GM23338 (cell line): ENCODE data around the gene SERGEF. TPM values are rescaled to one million over a fixed set of nuclear protein-coding genes. Genes with fewer than 3 reads are reported as not detected.

Experiments used
- ATAC-seq: fragments of 200-7000 bp; cut with Tn5 transposase; 3 replicates; pipeline ENCODE4 v1.9.1; 2020
- DNase-seq: peaks from one replicate; pipeline ENCODE4 v3.0.0-alpha.2; 2015; ENCODE audit warnings: low spot score
- H2AFZ ChIP-seq: fragments of 200-600 bp; sonication (generic); 2 replicates; pipeline ENCODE4 v1.8.0; 2016; ENCODE audit warnings: antibody characterized with exemption, mild to moderate bottlenecking, moderate library complexity
- H3F3A ChIP-seq: fragments of 200-600 bp; sonication (generic); replicated peaks from 2 replicates; pipeline ENCODE4 v1.8.0; 2017; ENCODE audit warnings: antibody characterized with exemption, mixed run types, low read depth
- H3K27ac ChIP-seq: fragments of 200-600 bp; sonication (generic); 2 replicates; pipeline ENCODE4 v1.6.1; 2016; ENCODE audit warnings: low read depth
- H3K27me3 ChIP-seq: fragments of 200-600 bp; sonication (generic); 2 replicates; pipeline ENCODE4 v1.8.0; 2016; ENCODE audit warnings: mild to moderate bottlenecking, mixed run types, moderate library complexity; ENCODE audit not compliant: insufficient read depth
- H3K36me3 ChIP-seq: fragments of 200-600 bp; sonication (generic); 2 replicates; pipeline ENCODE4 v1.8.0; 2016; ENCODE audit warnings: mild to moderate bottlenecking; ENCODE audit not compliant: insufficient read depth
- H3K4me1 ChIP-seq: fragments of 200-600 bp; sonication (generic); 2 replicates; pipeline ENCODE4 v1.8.0; 2016; ENCODE audit warnings: mild to moderate bottlenecking, moderate library complexity; ENCODE audit not compliant: insufficient read depth
- H3K4me2 ChIP-seq: fragments of 200-600 bp; sonication (generic); 2 replicates; pipeline ENCODE4 v1.7.1; 2017; ENCODE audit warnings: mixed run types
- H3K4me3 ChIP-seq: fragments of 200-600 bp; sonication (generic); 2 replicates; pipeline ENCODE4 v1.6.1; 2016; ENCODE audit warnings: mixed run types
- H3K79me2 ChIP-seq: fragments of 200-600 bp; sonication (generic); replicated peaks from 2 replicates; pipeline ENCODE4 v1.8.0; 2017; ENCODE audit warnings: mild to moderate bottlenecking; ENCODE audit not compliant: insufficient read depth
- H3K9me2 ChIP-seq: fragments of 200-600 bp; sonication (generic); 2 replicates; pipeline ENCODE4 v1.8.0; 2017; ENCODE audit not compliant: insufficient read depth
- H4K20me1 ChIP-seq: fragments of 200-600 bp; sonication (generic); replicated peaks from 2 replicates; pipeline ENCODE4 v1.8.0; 2017; ENCODE audit warnings: mild to moderate bottlenecking; ENCODE audit not compliant: insufficient read depth
- H3K27ac Mint-ChIP-seq: 2 replicates; pipeline ENCODE4 v1.8.0; 2020; ENCODE audit warnings: inconsistent platforms, mild to moderate bottlenecking, moderate library complexity, mixed read lengths
- H3K27me3 Mint-ChIP-seq: 3 replicates; pipeline ENCODE4 v1.8.0; 2022; ENCODE audit warnings: low read depth, mild to moderate bottlenecking, moderate library complexity, mixed read lengths, inconsistent platforms; ENCODE audit not compliant: insufficient read depth, poor library complexity
- H3K36me3 Mint-ChIP-seq: 3 replicates; pipeline ENCODE4 v1.8.0; 2021; ENCODE audit warnings: low read depth, mild to moderate bottlenecking, inconsistent platforms, moderate library complexity, mixed read lengths
- H3K4me1 Mint-ChIP-seq: 3 replicates; pipeline ENCODE4 v1.8.0; 2020; ENCODE audit warnings: mild to moderate bottlenecking, inconsistent platforms, mixed read lengths
- H3K4me3 Mint-ChIP-seq: 3 replicates; pipeline ENCODE4 v1.8.0; 2021; ENCODE audit warnings: moderate library complexity, mild to moderate bottlenecking, inconsistent platforms, mixed read lengths
- H3K9me3 Mint-ChIP-seq: 3 replicates; pipeline ENCODE4 v1.8.0; 2020; ENCODE audit warnings: moderate library complexity, mild to moderate bottlenecking, inconsistent platforms, mixed read lengths
- CREB1 ChIP-seq: fragments of 250-450 bp; sonication (Bioruptor Pico); IDR thresholded peaks from 2 replicates; pipeline ENCODE4 v1.5.0; 2020; ENCODE audit warnings: low read depth, mild to moderate bottlenecking, moderate library complexity
- CTCF ChIP-seq, 2 experiments: fragments of 200-600 bp in 1 of 2; sonication (generic) in 1 of 2; conservative IDR thresholded peaks; 2 replicates each; pipeline versions ENCODE4 v1.5.1 to v1.6.1; 2016 to 2017; ENCODE audit warnings: antibody characterized with exemption in 2 of 2, low read depth in 2 of 2, mild to moderate bottlenecking in 2 of 2, moderate library complexity in 1 of 2
- EZH2phosphoT487 ChIP-seq: fragments of 200-600 bp; sonication (generic); IDR thresholded peaks from one replicate; pipeline ENCODE4 v1.8.1; 2018; ENCODE audit warnings: antibody characterized with exemption; ENCODE audit not compliant: unreplicated experiment
- polyA plus RNA-seq: library from polyadenylated mRNA; unstranded; fragments of >200 nt; fragmentation: Nextera tagmentation; extraction: Ambion mirVana; gene quantifications from 2 replicates; pipeline ENCODE4 v1.2.1, GENCODE V29; 2016
- total RNA-seq: library from RNA; depleted of rRNA; stranded (reverse); fragments of >200 nt; shearing (Covaris generic); gene quantifications from 2 replicates; pipeline ENCODE4 v1.2.3, GENCODE V29; 2014

SERGEF gene
- total and polyA plus RNA-seq, 2 experiments from 2014 or later: 24.2 to 27.9 TPM

- no peaks in the 10 kb centered on the region for H3F3A ChIP-seq
- ATAC-seq (peak; percentile 85), DNase-seq (peak; percentile 81)
- Mint-ChIP-seq H3K27me3 (peaks cover 2% of the 10 kb centered on the region), H3K4me1 (peaks cover 3% of the 10 kb centered on the region; the same call in 1 of the 3 replicates), H3K9me3 (no peaks in the 10 kb centered on the region), H3K27ac (no peak overlapping the region), H3K4me3 (no peak overlapping the region), H3K36me3 (peaks cover 5% of the 10 kb centered on the region; the same call in 2 of the 3 replicates)
- H3K27ac ChIP-seq: no peak overlapping the region
- no peaks in the 10 kb centered on the region for H3K27me3 ChIP-seq
- no peak overlapping the region for H2AFZ ChIP-seq
- H3K4me1 ChIP-seq: no peaks in the 10 kb centered on the region
- H4K20me1 ChIP-seq: 0 out of 2 replicates have a peak, but pooled peaks cover 5% of the 10 kb centered on the region
- peak; percentile 79 to 84 for TF ChIP-seq CTCF (conservative IDR thresholded peaks at IDR 0.05; ENCODE audit: low read depth in 2 of 2)
- no peak for TF ChIP-seq EZH2phosphoT487
- peak; percentile 36; the same call in 1 of the 2 replicates for TF ChIP-seq CREB1 (CRISPR knock-in tag)
- no peaks in the 10 kb centered on the region for H3K36me3 ChIP-seq
- H3K4me3 ChIP-seq: no peak overlapping the region
- H3K79me2 ChIP-seq: no peaks in the 10 kb centered on the region
- H3K4me2 ChIP-seq: no peak overlapping the region
- H3K9me2 ChIP-seq: no peaks in the 10 kb centered on the region
These were observed 33.0 kb downstream of the SERGEF start for GRCh38 chr11:17979770-17980371.

GRCh38 chr11:17978553-17979287 is 34.1 kb downstream of the SERGEF start:
- Mint-ChIP-seq H3K4me3 (no peak overlapping the region), H3K36me3 (peaks cover under 1% of the 10 kb centered on the region; the same call in 1 of the 3 replicates), H3K4me1 (peaks cover 3% of the 10 kb centered on the region; the same call in 1 of the 3 replicates), H3K9me3 (no peaks in the 10 kb centered on the region), H3K27ac (no peak overlapping the region), H3K27me3 (peaks cover 2% of the 10 kb centered on the region)
- Histone ChIP-seq H3K4me1 (no peaks in the 10 kb centered on the region), H3K27ac (no peak overlapping the region), H3K4me3 (no peak overlapping the region), H3K27me3 (no peaks in the 10 kb centered on the region), H3K4me2 (no peak overlapping the region), H4K20me1 (0 out of 2 replicates have a peak, but pooled peaks cover 5% of the 10 kb centered on the region), H3K79me2 (no peaks in the 10 kb centered on the region), H3K9me2 (no peaks in the 10 kb centered on the region), H3K36me3 (no peaks in the 10 kb centered on the region), H3F3A (no peaks in the 10 kb centered on the region), H2AFZ (no peak overlapping the region)
- DNase-seq (peak; percentile 83), ATAC-seq (peak; percentile 98)
- TF ChIP-seq EZH2phosphoT487 (no peak), CTCF (conservative IDR thresholded peaks at IDR 0.05; ENCODE audit: low read depth in 2 of 2) (peak; percentile 75 to 88)
